ELF-1 (cell line): ENCODE data around the gene KRT79.
"Not testable (repeated sequence)": the region's sequence is repeated elsewhere in the genome, so short reads cannot be mapped to it uniquely, and the experiment has no call there.

ENCODE experiments used
- DNase-seq: peaks from one replicate; pipeline ENCODE4 v3.0.0-alpha.2; 2016; ENCODE audit warnings: low read depth, low spot score

KRT79 gene

DNA sequence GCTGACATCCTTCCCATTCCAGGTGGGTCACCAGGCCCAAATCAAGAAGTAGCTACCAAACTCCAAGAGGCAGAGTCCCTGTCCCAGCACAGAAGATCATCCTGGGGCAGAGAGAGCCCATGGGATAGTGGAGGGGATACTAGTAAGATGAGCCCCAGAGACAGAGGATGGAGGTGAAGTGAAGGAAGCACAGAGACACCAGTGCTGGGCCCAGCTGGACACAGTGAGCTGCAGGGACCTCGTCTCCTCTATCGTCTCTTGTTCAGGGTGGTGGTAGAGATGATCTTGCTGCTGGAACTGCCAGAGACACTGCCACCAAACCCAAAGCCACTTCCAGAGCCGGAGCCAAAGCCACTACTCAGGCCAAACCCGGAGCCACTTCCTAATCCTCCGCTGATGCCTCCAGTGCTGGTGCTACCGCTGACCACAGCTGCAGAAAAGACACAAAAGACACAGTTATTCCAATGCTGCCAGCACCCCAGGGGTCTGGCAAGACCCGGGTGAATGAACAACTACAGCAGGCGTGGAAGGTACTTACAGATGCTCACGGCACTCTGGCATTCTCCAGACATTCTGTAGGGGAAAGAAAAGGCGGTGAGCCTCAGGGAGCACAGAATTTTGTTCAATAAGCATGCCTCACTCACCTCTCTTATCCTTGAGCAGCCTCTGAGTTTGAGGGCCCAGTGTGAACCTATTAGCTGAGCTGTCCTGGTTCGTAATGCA is 27.1 kb downstream of the KRT79 start:
- DNase-seq: no peak

DNA sequence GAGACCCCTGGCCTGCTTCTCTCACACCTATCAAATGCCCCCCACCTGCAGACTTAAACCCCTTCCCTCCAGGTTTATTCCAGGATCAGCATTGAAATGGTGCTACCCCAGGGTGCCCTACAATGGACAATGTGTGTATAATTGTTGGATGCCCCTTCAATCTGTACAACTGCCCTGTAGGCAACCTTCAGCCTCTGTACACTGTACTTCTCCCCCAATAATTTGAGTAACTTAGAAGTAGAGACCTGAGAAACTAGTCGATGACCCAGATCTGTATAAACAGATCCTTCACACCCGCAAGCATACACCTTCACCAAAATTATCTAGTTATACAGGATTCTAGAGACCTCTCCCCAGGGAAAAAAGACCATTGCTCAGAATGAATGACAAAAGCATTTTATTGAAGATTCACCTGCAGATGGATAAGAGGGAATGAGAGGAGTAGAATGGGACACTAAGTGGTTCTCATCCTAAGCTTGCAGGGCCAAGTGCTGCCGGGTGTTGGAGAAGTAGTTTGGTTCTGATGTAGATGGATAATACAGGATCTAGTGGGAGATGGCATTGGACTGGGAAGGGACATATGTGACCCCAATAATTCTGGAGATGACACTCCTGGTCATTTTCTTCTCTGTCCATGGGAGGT is 27.8 kb downstream of the KRT79 start:
- DNase-seq: no peak

DNA sequence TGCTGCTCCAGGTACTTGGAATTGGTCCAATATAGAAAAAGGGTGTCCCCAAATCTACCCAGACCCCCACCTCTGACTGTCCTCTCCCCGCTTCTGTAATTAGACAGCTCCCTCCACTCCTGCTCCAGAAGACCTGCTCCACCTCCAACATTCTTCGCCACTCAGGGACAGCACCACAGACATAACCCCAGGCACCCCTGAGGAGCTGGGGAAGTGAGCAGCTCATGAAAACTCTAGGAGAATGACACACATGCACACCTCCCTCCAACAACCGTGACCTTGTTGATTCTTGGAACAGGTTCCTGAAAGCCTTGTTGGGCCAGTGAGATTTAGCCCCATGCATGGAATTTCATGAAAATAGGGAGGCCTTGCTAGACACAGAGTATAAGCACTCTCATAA is 28.4 kb downstream of the KRT79 start:
- DNase-seq: no peak

DNA sequence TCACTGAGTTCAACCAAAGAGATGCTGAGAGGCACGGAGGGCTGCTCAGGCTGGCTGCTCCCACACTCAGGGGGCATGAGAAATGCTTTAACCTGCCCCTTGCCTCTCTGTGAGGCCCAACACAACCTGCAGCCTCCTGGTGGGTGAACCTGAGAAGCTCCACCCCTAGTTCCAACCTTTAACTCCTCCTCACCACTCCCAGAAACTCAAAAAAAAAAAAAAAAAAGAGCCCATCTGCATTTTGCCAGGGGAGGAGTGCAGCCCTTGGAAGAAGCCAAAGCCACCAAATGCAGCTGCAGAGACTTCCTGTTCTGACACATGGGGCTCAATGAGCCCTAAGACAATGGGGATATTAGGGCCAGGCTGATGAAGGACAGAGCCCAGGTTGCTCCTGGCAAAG is 29.1 kb downstream of the KRT79 start:
- DNase-seq: peak; percentile 70

DNA sequence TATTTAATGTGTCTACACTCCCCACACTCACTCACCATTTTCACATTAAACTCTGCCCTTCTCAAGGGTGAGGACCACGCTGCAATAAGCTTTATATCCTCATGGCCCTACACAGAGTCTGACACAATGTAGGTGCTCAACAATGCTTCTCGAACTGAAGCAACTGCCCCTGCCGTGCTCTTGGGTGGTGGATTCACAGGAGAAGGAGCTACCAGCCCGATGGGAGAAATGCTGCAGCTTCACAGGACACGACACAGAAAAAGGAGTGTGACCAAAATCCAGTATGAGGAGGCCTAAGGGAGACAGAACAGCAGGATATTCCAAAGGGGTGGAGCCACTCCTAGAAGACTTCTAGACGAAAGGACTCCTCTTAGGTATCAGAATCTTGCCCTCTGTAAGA is 31.7 kb downstream of the KRT79 start:
- no peak for DNase-seq

DNA sequence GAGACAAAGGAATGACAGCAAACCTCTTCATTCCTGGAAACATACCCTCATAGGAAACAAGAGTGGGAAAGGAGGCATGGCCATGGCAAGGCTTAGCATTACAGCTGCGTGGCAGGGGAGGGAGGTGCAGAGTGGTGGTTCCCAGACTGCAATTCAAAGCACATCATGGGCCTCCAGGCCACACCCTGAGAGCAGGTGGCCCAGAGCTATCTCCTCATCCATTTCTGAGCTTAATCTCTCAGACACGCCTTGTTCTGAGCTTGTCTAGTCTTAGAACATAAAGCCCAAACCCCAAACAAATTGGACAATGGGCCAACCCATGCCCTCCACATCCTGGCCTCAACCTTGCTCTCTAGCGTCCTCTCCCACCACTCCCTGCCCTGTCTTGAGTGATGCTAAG is 32.3 kb downstream of the KRT79 start:
- DNase-seq: no peak

DNA sequence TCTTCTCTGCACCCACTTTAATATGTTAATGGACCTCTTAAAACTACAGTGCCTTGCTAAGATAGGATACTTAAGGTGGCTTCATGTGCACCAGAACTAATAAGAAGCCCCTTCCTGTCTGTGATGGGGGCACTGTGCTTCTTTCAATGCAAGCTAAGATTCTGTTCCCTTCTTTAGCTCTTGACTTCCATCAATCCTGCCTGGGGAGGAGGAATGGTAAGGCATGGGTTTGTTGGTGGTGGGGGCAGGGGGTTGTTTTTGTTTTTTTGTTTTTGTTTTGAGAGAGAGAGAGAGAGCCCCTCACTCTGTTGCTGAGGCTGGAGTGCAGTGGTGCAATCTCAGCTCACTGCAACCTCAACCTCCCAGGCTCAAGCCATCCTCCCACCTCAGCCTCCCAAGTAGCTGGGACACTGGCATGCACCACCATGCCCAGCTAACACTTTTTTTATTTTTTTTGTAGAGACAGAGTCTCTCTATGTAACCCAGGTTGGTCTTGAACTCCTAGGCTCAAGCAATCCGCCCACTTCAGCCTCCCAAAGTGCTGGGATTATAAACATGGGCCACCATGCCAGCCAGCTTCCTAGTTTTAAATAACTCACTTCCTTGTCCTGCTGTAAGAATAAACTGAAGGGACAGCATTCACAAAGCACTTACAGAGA is 33.7 kb downstream of the KRT79 start:
- no peak for DNase-seq

DNA sequence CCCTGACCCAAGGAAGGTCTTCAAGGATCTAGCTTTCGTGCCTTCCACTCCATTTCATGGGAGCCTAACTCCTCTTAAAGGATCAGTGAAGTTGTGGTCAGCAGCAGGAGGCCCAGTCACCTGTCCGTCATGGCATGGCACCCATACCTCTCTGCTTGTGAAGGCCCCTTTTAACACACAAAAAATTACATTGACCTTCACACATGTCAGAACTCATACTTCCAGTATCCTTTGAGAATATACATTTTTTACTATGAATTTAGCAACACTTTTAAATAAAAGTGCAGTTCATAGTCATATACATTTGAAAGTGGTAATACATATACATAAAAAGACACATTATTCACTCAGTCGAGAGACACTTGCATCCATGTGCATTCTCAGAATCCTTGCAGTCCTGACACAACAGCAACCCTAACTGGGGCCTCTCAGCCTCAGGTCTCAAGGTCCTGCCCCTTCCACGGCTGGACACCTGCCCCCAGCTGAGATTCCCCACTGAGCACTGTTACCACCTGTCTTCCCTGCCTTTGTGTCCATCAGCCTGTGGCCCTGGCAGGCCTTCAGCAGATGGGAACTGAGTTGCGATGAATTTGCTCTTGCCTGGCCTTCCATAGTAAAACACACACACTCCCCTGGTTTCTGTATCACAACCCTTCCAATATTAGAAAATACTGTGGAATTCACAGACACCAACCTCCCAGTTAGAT is 34.5 kb downstream of the KRT79 start:
- DNase-seq: no peak

DNA sequence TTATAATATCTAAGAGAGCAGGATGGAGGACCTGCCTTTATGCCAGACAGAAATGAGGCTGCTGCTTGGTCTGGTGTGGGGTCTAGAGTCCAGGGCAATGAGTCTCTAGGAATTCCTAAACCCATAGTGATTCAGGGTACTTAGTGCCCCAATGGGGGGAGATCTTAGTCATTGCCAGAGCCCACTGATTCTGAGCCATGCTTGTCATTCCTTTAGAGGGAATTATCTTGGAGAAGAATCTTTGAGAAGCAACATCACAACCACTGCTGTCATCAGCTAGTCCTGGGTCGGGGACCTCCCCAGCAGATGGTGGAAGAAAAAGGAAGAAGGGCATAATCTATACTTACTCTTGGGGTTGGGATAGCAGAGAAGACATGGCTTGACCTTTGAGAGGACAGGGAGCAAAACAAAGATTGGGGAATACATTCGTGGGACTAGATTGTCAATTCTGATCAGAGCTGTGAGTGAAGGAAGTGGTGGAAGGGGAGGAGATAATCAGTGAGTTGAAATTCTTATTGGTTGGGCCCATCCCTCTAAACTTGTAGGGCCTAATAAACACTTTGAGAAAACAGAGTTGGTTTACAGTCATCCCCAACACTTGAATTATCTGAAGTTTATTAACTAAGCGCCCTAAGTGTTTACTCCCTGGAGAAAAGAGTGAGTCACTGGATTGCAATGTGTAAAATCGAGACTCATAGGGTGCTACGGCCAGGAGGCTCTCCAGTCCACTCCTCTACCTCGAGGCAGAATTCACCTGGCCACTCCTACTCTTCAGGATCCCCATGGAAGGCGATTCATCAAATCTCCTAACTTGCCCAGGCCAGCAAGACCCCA is 35.2 kb downstream of the KRT79 start:
- DNase-seq: no peak

DNA sequence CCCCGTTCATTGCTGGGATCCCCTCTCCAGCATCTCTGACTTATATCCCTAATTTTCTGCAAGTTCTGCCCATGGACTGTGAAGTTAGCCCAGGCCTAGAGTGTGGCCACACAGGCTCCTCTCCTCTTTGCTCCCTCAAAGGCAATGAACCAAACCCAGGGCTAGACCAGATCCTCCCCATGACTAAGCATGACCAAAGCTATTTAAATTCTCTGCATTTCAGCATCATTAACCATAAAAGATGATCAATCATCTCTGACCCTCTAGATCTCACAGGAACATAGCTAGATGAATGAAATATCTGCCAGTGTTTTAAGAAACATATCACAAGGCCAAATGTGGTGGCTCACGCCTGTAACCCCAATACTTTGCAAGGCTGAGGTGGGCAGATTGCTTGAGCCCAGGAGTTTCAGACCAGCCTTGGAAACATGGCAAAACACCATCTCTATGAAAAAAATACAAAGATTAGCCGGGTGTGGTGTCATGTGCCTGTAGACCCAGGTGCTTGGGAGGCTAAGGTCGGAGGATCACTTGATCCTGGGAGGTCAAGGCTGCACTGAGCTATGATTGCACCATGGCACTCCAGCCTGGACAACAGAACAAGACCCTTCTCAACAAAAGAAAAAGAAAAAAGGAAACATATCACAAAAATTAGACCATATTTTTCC is 36.0 kb downstream of the KRT79 start:
- no peak for DNase-seq

DNA sequence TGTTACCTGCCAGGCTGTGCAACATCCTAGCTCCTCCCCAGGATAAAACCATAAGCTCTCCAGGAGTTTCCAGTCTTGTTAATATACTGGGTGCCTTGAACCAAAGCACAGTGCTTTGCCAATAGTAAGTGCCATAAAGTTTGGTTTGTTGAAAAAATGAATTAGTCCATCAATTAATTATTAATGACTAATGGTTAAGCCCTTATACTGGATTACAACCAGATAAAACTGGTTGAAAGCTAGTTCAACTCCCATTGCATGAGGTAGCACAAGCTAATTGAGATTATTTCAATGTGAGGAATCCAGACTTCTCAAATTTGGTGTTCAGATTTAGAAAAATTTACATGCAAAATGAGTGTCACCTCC is 36.6 kb downstream of the KRT79 start:
- no peak for DNase-seq

DNA sequence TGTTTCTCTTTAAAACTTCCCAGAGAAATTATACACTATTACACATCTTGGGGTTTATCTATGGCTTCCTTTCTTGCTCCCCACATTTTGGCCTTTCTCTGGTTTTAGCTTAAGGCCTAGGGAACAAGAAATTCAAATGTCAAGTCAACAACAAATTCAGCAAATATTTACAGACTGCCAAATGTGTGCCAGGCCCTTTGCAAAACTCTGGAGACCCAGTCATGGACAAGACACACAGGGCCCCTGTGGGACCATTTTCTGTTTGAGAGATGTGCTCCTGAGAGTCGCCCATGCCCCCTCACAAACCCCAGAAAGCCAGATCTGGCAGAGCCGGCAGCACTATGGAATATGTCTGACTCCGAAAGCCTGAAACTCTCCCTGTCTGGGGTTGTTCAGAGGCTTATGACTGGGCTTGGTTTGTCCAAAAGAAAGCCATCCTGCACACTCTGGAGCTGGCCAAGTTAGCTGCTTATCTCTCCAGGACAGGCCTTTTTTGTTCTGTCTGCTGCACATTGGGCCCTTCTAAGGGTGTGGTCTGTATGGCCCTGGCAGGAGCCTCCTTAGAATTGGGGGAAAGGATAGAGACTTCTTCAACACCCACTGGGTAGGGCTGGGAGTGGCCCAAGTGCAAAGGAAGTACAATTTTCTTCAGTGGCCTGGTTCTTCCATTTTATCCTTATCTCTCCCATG is 37.1 kb downstream of the KRT79 start:
- no peak for DNase-seq

DNA sequence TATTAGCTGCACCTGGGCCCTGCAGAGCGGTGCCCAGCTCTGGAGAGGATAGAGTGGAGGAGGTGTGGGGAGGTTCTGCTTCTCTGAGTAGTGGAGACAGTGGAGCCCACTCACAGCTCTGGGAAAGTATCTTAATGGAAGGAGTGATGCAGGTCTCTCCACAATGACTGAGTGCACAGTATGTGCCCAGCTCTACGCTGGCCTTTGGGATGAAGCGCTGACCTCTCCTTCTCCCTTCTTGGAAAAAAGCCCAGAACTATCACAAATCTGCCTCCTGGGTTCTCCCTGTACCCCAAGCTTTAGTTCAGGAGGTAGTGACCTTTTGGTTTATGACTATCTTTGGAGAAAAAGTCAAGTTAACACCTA is 37.7 kb downstream of the KRT79 start:
- no peak for DNase-seq

DNA sequence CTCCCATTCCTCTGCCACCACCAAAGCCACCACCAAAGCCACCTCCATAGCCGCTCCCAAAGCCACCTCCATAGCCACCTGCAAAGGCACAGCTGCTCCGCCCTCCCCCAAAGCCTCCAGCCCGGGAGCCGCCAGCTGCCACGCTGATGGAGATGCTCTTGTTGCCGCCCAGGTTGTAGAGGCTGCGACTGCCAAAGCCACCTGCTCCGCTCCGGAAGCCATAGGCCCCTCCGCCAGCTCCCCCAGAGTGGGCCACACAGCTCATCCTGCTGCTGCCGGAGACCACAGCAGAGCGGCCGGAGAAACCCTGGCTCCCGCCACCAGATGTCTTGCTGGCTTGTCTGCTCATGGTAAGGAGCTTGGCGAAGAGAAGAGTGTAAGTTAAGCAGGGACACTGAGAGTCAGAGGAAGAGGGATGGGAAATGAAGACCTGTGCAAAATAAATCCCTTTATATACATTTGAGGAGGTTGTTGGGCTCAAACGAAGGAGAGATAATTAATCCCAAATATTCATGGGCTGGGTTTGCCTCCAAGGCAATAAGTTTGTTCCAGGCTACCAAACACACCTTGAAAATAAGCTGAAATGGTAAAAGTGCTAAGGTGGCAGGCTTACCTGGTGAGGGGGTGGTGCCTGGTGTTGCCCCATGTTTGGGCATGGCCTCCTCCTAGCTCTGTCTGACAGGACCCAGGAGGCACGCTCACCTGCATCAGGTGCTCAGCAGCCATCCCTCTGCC is 38.2 kb downstream of the KRT79 start, which contains the start of gene KRT3:
KRT3 (minus strand) TSS at position 424 of the 735 bp plus-strand sequence; CDS start at position 349, 75 bp downstream.
- no peak for DNase-seq

DNA sequence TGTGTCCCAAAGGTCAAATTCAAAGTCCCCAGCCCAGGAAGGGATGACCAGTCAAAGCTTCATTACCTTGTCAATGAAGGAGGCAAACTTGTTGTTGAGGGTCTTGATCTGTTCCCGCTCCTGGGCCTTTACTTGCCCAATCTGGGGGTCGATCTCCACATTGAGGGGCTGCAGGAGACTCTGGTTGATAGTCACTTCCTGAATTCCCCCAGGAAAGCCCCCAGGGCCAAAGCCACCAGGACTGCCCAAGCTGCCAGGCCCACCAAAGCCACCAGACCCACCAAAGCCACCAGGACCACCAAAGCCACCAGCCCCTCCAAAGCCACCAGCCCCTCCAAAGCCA is 38.8 kb downstream of the KRT79 start:
- not testable (repeated sequence) for DNase-seq

DNA sequence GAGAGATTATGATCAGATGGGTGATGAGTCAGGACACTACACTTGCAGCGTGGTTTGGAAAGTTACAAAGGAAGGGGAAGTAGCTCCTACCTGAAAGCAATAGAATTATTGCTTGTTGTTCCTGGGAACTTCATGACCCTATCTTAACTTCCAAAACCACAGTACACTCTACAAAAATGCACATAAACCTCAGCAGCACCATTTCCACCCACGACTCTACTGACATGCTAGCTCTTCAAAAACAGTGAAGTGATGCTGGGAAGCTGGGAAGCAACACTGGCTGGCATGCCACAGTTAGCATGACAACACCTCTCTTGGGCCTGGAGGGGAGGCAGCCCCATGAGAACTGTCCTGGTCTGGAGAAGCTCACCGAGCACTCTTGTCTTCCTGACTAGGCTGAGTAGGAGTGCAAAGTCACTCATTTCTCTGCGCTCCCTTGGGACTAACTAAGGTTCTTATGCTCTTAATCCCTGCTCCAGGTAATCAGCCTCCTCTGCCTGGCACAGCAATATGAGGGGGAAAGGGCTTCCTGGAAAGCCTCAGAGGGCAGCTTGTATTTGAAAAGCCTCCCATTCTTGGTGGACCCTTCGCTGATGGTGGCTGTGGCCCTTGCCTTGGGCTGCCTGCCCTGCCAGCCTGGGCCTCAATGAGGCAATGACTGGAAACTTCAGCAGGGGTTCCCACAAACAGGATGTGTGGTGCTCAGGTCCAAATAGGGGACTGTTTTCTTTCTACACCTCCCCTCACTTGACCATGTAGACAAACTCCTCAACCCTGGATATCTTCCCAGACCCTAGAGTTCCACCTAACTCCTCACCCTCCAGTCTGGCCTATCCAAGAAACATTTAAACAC is 39.4 kb downstream of the KRT79 start:
- no peak for DNase-seq

DNA sequence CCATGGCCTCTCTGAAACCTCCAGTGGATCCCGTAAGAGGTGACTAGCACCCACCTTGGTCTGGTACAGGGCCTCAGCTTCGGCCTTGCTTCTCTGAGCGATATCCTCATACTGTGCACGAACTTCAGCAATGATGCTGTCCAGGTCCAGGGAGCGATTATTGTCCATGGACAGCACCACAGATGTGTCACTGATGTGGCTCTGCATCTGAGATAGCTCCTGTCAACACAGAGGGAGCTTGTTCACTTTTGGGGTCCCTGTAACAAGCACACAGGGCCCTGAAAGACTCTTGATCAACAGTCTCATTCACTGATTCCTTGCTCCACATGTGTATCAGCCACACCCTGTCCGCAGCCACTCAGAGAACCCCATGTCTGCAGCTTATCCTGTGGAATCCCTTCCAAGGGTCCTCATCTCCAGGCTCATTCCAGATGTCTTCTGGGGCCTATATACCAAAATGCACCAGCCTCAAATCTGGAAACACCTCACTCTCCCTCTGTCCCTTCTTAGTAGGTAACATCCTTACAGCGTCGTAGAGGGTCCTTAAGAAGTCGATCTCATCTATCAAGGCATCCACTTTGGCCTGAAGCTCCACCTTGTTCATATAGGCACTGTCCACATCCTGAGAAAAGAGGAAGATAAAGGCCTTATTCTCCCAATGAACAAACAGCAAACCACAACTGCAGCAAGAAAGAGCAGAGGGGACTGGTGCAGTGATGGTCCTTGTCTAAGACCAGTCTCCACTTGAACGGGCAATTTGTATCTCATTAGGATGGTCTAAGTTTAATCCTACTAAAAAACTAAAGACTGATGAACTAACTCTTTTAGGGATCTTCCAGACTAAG is 41.7 kb downstream of the KRT79 start:
- no peak for DNase-seq
